ENCODE measurements around the gene CRTAC1.
A peak's percentile ranks its signal among the peaks of the same experiment; 100 is the strongest.

The CRTAC1 gene

GRCh38 chr10:98029149-98030092, 1.0 kb downstream of the CRTAC1 start:
- DNase-seq (ENCODE audit: low read depth) = no peak

GRCh38 chr10:98028168-98028770, 2.2 kb downstream of the CRTAC1 start:
- peak; percentile 29 for DNase-seq (ENCODE audit: low read depth)

- DNase-seq (ENCODE audit: low read depth) = no peak
Measured at GRCh38 chr10:98023024-98023423, 7.4 kb downstream of the CRTAC1 start.

- no peak for DNase-seq (ENCODE audit: low read depth)
Measured at GRCh38 chr10:98020784-98021183, 9.6 kb downstream of the CRTAC1 start.

- no peak for DNase-seq (ENCODE audit: low read depth)
Measured at GRCh38 chr10:98020254-98020653, 10.2 kb downstream of the CRTAC1 start.

- DNase-seq (ENCODE audit: low read depth) = no peak
Measured at GRCh38 chr10:98019784-98020183, 10.6 kb downstream of the CRTAC1 start.

GRCh38 chr10:98016772-98017475, 13.5 kb downstream of the CRTAC1 start:
- DNase-seq (ENCODE audit: low read depth) = no peak

GRCh38 chr10:98013776-98014175, 16.6 kb downstream of the CRTAC1 start:
- no peak for DNase-seq (ENCODE audit: low read depth)

GRCh38 chr10:98013122-98013521, 17.3 kb downstream of the CRTAC1 start:
- no peak for DNase-seq (ENCODE audit: low read depth)

GRCh38 chr10:98012644-98013043, 17.8 kb downstream of the CRTAC1 start:
- no peak for DNase-seq (ENCODE audit: low read depth)

- no peak for DNase-seq (ENCODE audit: low read depth)
Measured at GRCh38 chr10:98010939-98011685, 19.3 kb downstream of the CRTAC1 start.

- DNase-seq (ENCODE audit: low read depth) = no peak
Measured at GRCh38 chr10:98006266-98006665, 24.2 kb downstream of the CRTAC1 start.

- no peak for DNase-seq (ENCODE audit: low read depth)
Measured at GRCh38 chr10:98001736-98002135, 28.7 kb downstream of the CRTAC1 start.

- DNase-seq (ENCODE audit: low read depth) = no peak
Measured at GRCh38 chr10:98000346-98000745, 30.1 kb downstream of the CRTAC1 start.

- no peak for DNase-seq (ENCODE audit: low read depth)
Measured at GRCh38 chr10:97999923-98000248, 30.5 kb downstream of the CRTAC1 start.

GRCh38 chr10:97999066-97999922, 31.1 kb downstream of the CRTAC1 start:
- no peak for DNase-seq (ENCODE audit: low read depth)

- DNase-seq (ENCODE audit: low read depth) = no peak
Measured at GRCh38 chr10:97991871-97992270, 38.5 kb downstream of the CRTAC1 start.

- no peak for DNase-seq (ENCODE audit: low read depth)
Measured at GRCh38 chr10:97981816-97982215, 48.6 kb downstream of the CRTAC1 start.

GRCh38 chr10:97977673-97978072, 52.7 kb downstream of the CRTAC1 start:
- DNase-seq (ENCODE audit: low read depth) = no peak

- no peak for DNase-seq (ENCODE audit: low read depth)
Measured at GRCh38 chr10:97975598-97975997, 54.8 kb downstream of the CRTAC1 start.
